Measurements from ENCODE around the gene MYO7B. TPM values are rescaled to one million over a fixed set of nuclear protein-coding genes. Genes with fewer than 3 reads are reported as not detected.

The MYO7B gene
- total and polyA plus RNA-seq, 12 donors: 0.13 to 1.5 (median 0.32) TPM; not detected in 1

DNA sequence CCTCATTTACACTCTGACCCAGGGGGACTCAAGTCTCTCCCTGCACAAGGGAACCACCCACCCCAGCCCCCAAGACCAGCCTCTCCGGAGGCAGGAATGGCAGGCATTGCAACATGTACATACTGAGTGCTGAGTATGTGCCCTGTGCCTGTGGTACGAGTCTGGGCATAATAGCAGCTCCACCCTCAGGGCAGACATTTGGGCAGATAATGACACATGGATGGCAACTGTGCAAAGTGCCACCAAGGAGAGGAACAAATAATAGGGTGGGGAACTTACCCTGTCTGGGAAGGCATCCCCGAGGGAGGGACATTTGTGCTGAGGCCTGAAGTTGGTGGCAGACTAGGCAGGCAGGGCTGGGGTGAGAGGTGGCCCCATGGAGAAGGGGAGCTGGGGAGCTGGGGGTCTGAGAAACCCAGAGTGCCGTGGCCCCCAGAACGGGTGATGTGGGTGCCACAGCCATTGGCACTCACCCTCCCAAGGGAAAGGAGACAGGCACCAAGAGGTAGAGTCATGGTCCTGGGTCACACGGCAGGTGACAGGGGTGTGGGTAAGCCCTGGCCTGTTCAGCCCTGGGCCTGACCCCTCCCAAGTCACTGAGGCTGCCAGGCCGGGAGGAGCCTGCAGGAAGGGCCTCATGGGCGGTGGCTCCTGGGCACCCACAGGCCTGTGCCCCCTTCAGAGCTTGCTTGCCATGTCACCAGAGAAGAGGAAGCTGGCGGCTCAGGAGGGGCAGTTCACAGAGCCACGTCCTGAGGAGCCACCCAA is 94.8 kb downstream of the MYO7B start:
- Histone ChIP-seq H3K27me3 (no peaks in the 10 kb centered on the region), H3K9me3 (replicated peaks in 1 of 3) (no peaks in the 10 kb centered on the region), H3K36me3 (replicated peaks in 1 of 2) (no peaks in the 10 kb centered on the region), H3K27ac (no peak overlapping the region), H3K4me1 (replicated peaks in 1 of 2) (no peaks in the 10 kb centered on the region), H3K4me3 (no peak overlapping the region)
- no peak for TF ChIP-seq POLR2A (IDR thresholded peaks at IDR 0.05)
- TF ChIP-seq, protein P1, sequence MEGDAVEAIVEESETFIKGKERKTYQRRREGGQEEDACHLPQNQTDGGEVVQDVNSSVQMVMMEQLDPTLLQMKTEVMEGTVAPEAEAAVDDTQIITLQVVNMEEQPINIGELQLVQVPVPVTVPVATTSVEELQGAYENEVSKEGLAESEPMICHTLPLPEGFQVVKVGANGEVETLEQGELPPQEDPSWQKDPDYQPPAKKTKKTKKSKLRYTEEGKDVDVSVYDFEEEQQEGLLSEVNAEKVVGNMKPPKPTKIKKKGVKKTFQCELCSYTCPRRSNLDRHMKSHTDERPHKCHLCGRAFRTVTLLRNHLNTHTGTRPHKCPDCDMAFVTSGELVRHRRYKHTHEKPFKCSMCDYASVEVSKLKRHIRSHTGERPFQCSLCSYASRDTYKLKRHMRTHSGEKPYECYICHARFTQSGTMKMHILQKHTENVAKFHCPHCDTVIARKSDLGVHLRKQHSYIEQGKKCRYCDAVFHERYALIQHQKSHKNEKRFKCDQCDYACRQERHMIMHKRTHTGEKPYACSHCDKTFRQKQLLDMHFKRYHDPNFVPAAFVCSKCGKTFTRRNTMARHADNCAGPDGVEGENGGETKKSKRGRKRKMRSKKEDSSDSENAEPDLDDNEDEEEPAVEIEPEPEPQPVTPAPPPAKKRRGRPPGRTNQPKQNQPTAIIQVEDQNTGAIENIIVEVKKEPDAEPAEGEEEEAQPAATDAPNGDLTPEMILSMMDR (IDR thresholded peaks at IDR 0.05): no peak
- peak in 1 of 7 donors; percentile 14 for DNase-seq
- WGBS, 4 donors: 68 to 78% (median 74%) methylated on average over 5 to 10 of the region's 10 CpGs
- intact Hi-C loops (cut with DNase I): no loop called here

DNA sequence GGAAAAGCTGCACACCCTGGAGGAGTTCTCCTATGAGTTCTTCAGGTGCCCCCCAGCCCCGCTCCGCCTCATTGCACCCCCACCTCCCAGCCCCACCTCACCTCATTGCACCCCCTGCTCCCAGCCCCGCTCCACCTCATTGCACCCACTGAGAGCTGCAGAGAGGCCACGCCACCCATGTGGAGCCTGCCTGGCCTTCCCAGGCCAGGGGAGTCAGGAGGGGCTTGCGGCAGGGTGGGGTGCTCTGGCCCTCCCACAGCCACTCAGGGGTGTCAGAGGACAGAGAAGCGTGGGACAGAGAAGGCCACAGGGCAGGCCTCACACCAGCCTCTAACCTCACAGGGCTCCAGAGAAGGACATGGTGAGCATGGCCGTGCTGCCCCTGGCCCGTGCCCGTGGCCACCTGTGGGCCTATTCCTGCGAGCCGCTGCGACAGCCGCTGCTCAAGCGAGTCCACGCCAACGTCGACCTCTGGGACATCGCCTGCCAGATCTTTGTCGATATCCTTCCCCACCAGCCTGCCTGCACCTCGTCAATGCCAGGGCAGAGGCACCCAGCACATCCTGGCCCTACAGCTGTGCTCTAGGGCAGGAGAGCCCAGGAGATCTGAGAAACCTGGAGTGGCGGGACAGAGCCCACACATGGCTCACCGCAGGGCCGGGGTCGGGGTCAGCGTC is 95.5 kb downstream of the MYO7B start:
- TF ChIP-seq, protein P1 (IDR thresholded peaks at IDR 0.05): no peak
- no peak for TF ChIP-seq POLR2A (IDR thresholded peaks at IDR 0.05)
- H3K4me1 ChIP-seq (replicated peaks in 1 of 2): no peaks in the 10 kb centered on the region
- intact Hi-C loops (cut with DNase I): no loop called here
- no peak overlapping the region for H3K27ac ChIP-seq
- no peaks in the 10 kb centered on the region for H3K9me3 ChIP-seq (replicated peaks in 1 of 3)
- no peaks in the 10 kb centered on the region for H3K27me3 ChIP-seq
- 90 to 93% (median 92%) methylated on average over 9 to 25 of the region's 25 CpGs for WGBS, 4 donors
- H3K4me3 ChIP-seq: no peak overlapping the region
- DNase-seq: no peak
- H3K36me3 ChIP-seq (replicated peaks in 1 of 2): no peaks in the 10 kb centered on the region

DNA sequence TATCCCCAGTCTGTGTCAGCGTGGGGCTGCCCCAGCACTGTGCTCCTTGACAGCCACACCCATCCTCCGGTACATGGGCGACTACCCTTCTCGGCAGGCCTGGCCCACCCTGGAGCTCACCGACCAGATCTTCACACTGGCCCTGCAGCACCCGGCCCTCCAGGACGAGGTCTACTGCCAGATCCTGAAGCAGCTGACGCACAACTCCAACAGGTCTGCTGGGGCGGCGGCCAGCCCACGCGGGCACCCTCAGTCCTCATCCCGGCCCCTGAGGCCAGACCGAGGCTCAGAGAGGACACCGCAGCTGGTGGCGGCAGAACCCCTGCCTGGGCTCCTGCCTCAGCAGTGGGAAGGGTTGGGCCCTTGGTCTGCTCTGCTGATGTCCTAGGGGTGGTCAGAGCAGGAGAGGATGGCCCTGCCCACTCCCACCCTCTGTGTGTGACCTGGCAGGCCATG is 96.1 kb downstream of the MYO7B start:
- DNase-seq: no peak
- Histone ChIP-seq H3K27me3 (no peaks in the 10 kb centered on the region), H3K4me1 (replicated peaks in 1 of 2) (no peaks in the 10 kb centered on the region), H3K4me3 (no peak overlapping the region), H3K36me3 (replicated peaks in 1 of 2) (no peaks in the 10 kb centered on the region), H3K9me3 (replicated peaks in 1 of 3) (no peaks in the 10 kb centered on the region), H3K27ac (no peak overlapping the region)
- intact Hi-C loops (cut with DNase I): no loop called here
- WGBS, 4 donors: 67 to 91% (median 88%) methylated on average over 1 to 16 of the region's 16 CpGs; no CpG with 5 or more reads in 1 of the 4 donors
- TF ChIP-seq, protein P1 (IDR thresholded peaks at IDR 0.05): no peak
- no peak for TF ChIP-seq POLR2A (IDR thresholded peaks at IDR 0.05)

DNA sequence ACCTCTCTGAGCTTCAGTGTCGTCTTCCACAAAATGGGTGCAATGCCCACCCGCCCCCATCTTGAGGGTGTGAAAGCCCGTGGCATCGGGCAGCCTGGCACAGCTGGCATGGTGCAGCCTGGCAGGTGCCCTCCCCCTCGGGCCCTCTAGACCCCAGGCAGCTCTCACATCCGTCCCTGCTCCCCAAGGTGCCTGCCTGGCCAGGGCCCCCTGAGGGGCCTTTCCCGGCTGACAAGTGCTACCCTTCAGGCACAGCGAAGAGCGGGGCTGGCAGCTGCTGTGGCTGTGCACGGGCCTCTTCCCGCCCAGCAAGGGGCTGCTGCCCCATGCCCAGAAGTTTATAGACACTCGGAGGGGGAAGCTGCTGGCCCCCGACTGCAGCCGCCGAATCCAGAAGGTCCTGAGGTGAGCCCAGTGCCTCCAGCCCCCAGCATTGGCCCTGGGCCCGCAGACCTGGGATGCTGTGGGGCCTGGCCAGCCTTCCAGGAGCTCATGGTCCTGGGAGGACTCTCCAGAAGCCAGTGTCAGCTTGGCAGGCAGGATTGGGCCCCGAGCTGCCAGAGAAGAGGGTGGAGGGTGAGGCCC is 96.6 kb downstream of the MYO7B start:
- Histone ChIP-seq H3K36me3 (replicated peaks in 1 of 2) (no peaks in the 10 kb centered on the region), H3K4me1 (replicated peaks in 1 of 2) (no peaks in the 10 kb centered on the region), H3K9me3 (replicated peaks in 1 of 3) (no peaks in the 10 kb centered on the region), H3K27me3 (no peaks in the 10 kb centered on the region), H3K4me3 (no peak overlapping the region), H3K27ac (no peak overlapping the region)
- no peak for DNase-seq
- 84 to 91% (median 87%) methylated on average over 7 to 17 of the region's 17 CpGs for WGBS, 4 donors
- no peak for TF ChIP-seq POLR2A (IDR thresholded peaks at IDR 0.05)
- TF ChIP-seq, protein P1 (IDR thresholded peaks at IDR 0.05): no peak
- intact Hi-C loops (cut with DNase I): no loop called here
